GM12878 (cell line): ENCODE measurements around the gene RACGAP1. TPM values are rescaled to one million over a fixed set of nuclear protein-coding genes. Genes with fewer than 3 reads are reported as not detected.

Source experiments
- ATAC-seq: fragments of 200-7000 bp; cut with Tn5 transposase; 3 replicates; pipeline ENCODE4 v1.9.1; 2020; ENCODE audit warnings: mild to moderate bottlenecking, moderate library complexity
- BruUV-seq: library from RNA; stranded (reverse); fragments of 400-500 nt; replicated peaks from 2 replicates; lab custom pipeline; 2021; lab: Mats Ljungman, UMichigan
- CTCF ChIA-PET: fragments of 300-600 bp; sonication (Branson Sonifier 250); formaldehyde crosslinking; extraction: SDS; loops from one replicate; lab custom pipeline; 2021; ENCODE audit warnings: inconsistent platforms; lab: Yijun Ruan, JAX
- POLR2A ChIA-PET: fragments of 350-600 bp; formaldehyde crosslinking; extraction: SDS; loops from one replicate; lab custom pipeline; 2021; ENCODE audit warnings: inconsistent platforms; lab: Charles Lee
- RAD21 ChIA-PET: fragments of 300-600 bp; sonication (Branson Sonifier 250); formaldehyde crosslinking; loops from one replicate; lab custom pipeline; 2023; ENCODE audit warnings: antibody characterized with exemption; ENCODE audit not compliant: unreplicated experiment; lab: Charles Lee
- SMC1A ChIA-PET: fragments of 300-600 bp; sonication (Branson Sonifier 250); formaldehyde crosslinking; loops from one replicate; lab custom pipeline; 2023; ENCODE audit not compliant: unreplicated experiment, uncharacterized antibody; lab: Charles Lee
- DNase-seq: peaks from one replicate; pipeline ENCODE4 v3.0.0-alpha.2; 2011; ENCODE audit warnings: low read depth, low spot score
- FAIRE-seq: peaks from 3 replicates; lab custom pipeline; 2011; peaks lifted over from hg19 to GRCh38; lab: Jason Lieb, UNC
- H2AFZ ChIP-seq: 2 replicates; pipeline ENCODE4 v1.6.0; 2011; ENCODE audit warnings: low read depth, low read length, control low read depth; ENCODE audit not compliant: control insufficient read depth
- H3K27ac ChIP-seq: 2 replicates; pipeline ENCODE4 v1.5.1; 2011; ENCODE audit warnings: control low read depth; ENCODE audit not compliant: control insufficient read depth, insufficient read depth
- H3K27me3 ChIP-seq, 2 experiments: replicated peaks in 1 of 2; 2 replicates each; pipeline versions ENCODE4 v1.6.0 to v1.6.1; 2011; ENCODE audit warnings: low read length in 1 of 2; ENCODE audit not compliant: control insufficient read depth in 2 of 2, insufficient read depth in 2 of 2
- H3K36me3 ChIP-seq, 2 experiments: 2 replicates each; pipeline ENCODE4 v1.5.1; 2011; ENCODE audit warnings: low read length in 1 of 2; ENCODE audit not compliant: control insufficient read depth in 2 of 2, insufficient read depth in 2 of 2
- H3K4me1 ChIP-seq: 2 replicates; pipeline ENCODE4 v1.6.1; 2011; ENCODE audit warnings: mild to moderate bottlenecking, low read length, moderate library complexity, mixed read lengths; ENCODE audit not compliant: control insufficient read depth, insufficient read depth
- H3K4me2 ChIP-seq: 2 replicates; pipeline ENCODE4 v1.6.0; 2011; ENCODE audit warnings: control low read depth; ENCODE audit not compliant: control insufficient read depth, insufficient read depth
- H3K4me3 ChIP-seq: fragments of 200-600 bp; sonication (generic); 2 replicates; pipeline ENCODE4 v1.5.1; 2016
- H3K79me2 ChIP-seq: 2 replicates; pipeline ENCODE4 v1.6.0; 2011; ENCODE audit warnings: low read length; ENCODE audit not compliant: control insufficient read depth, insufficient read depth
- H3K9ac ChIP-seq: 2 replicates; pipeline ENCODE4 v1.8.0; 2011; ENCODE audit warnings: low read length, control low read depth, mixed read lengths; ENCODE audit not compliant: control insufficient read depth, insufficient read depth
- H3K9me3 ChIP-seq: replicated peaks from 3 replicates; pipeline ENCODE4 v1.5.1; 2011; ENCODE audit warnings: mild to moderate bottlenecking, low read length; ENCODE audit not compliant: control insufficient read depth, insufficient read depth
- H4K20me1 ChIP-seq: 2 replicates; pipeline ENCODE4 v1.6.0; 2011; ENCODE audit not compliant: control insufficient read depth, insufficient read depth
- BMI1 ChIP-seq: fragments of 450-650 bp; IDR thresholded peaks from 2 replicates; pipeline ENCODE4 v1.6.1; 2016; ENCODE audit warnings: mild to moderate bottlenecking, moderate library complexity, borderline replicate concordance
- DPF2 ChIP-seq: fragments of 450-650 bp; IDR thresholded peaks from 2 replicates; pipeline ENCODE4 v1.6.1; 2017; ENCODE audit warnings: mild to moderate bottlenecking
- ESRRA ChIP-seq: IDR thresholded peaks from 2 replicates; pipeline ENCODE4 v1.6.1; 2012; ENCODE audit warnings: mild to moderate bottlenecking, low read length, improper control_type of control experiment
- FOS ChIP-seq: IDR thresholded peaks from 3 replicates; pipeline ENCODE4 v1.6.1; 2011; ENCODE audit warnings: borderline replicate concordance; ENCODE audit not compliant: insufficient read length; ENCODE audit errors: extremely low read depth
- GATAD2B ChIP-seq: fragments of 450-650 bp; conservative IDR thresholded peaks from 2 replicates; pipeline ENCODE4 v1.6.1; 2017; ENCODE audit warnings: low read depth, mild to moderate bottlenecking, moderate library complexity
- HDAC6 ChIP-seq: fragments of 200-600 bp; sonication (generic); IDR thresholded peaks from one replicate; pipeline ENCODE4 v1.8.0; 2017; ENCODE audit warnings: antibody characterized with exemption; ENCODE audit not compliant: unreplicated experiment
- KLF5 ChIP-seq: fragments of 450-650 bp; IDR thresholded peaks from 2 replicates; pipeline ENCODE4 v1.6.1; 2014; ENCODE audit warnings: mild to moderate bottlenecking; ENCODE audit not compliant: partially characterized antibody
- NFIC ChIP-seq: IDR thresholded peaks from 2 replicates; pipeline ENCODE4 v1.6.1; 2012; ENCODE audit warnings: low read depth, mild to moderate bottlenecking, inconsistent platforms, low read length, moderate library complexity
- NR2C2 ChIP-seq: IDR thresholded peaks from 2 replicates; pipeline ENCODE4 v1.6.1; 2011; ENCODE audit warnings: borderline replicate concordance, low read depth; ENCODE audit not compliant: control insufficient read depth, insufficient read length
- POLR2A ChIP-seq: IDR thresholded peaks from 2 replicates; pipeline ENCODE4 v1.6.1; 2011; ENCODE audit warnings: low read depth, mild to moderate bottlenecking, low read length
- SIN3A ChIP-seq: IDR thresholded peaks from 2 replicates; pipeline ENCODE4 v1.6.1; 2012; ENCODE audit warnings: low read depth, low read length, improper control_type of control experiment
- ZNF384 ChIP-seq: IDR thresholded peaks from 2 replicates; pipeline ENCODE4 v1.6.1; 2012; ENCODE audit warnings: low read depth, mild to moderate bottlenecking, low read length, improper control_type of control experiment, borderline replicate concordance
- WGBS: methylation state at CpG from one replicate; pipeline ENCODE4 v1.1.6; 2016; ENCODE audit warnings: low lambda C conversion rate; ENCODE audit not compliant: insufficient replicate concordance, insufficient coverage; ENCODE audit errors: missing lambda C conversion rate; 5-methylcytosine and 5-hydroxymethylcytosine counted together
- in situ Hi-C: fragments of 300-500 bp; cut with MboI; formaldehyde crosslinking; loops from 9 replicates; pipeline ENCODE4 v1.14.3; 2018; ENCODE audit warnings: mixed read lengths
- intact Hi-C: fragments of 100-400 bp; cut with micrococcal nuclease; formaldehyde crosslinking; loops from one replicate; pipeline ENCODE4 v1.14.2; 2022; ENCODE audit not compliant: unreplicated experiment
- polyA plus RNA-seq, 11 experiments: library from polyadenylated mRNA; depleted of rRNA in 4 of 11; unstranded in 6 of 11; stranded (reverse) in 5 of 11; fragments of >200 nt; fragmentation: Nextera tagmentation in 4 of 11; fragmentation: Illumina TruSeq in 1 of 11; extraction: Ambion mirVana in 4 of 11; extraction: Trizol in 1 of 11; gene quantifications; 1 replicate in 1 of 11; 2 replicates in 10 of 11; pipeline versions ENCODE4 v1.2.1 to v1.2.3, GENCODE V29; 2011 to 2016; ENCODE audit warnings: inconsistent platforms in 2 of 11, missing spikeins in 2 of 11, low read depth in 1 of 11
- total RNA-seq, 4 experiments: library from RNA; depleted of rRNA in 3 of 4; stranded (reverse); fragments of >200 nt in 3 of 4; fragmentation: Illumina TruSeq in 1 of 4; extraction: Trizol in 1 of 4; gene quantifications; 2 replicates each; pipeline versions ENCODE4 v1.2.1 to v1.2.3, GENCODE V29; 2013 to 2021
- TF ChIP-seq, protein P1 (sequence below): fragments of 450-650 bp; formaldehyde crosslinking; IDR thresholded peaks from 2 replicates; pipeline ENCODE4 v1.4.0; 2020; ENCODE audit warnings: mild to moderate bottlenecking, moderate library complexity
- TF ChIP-seq, protein P2 (sequence below): IDR thresholded peaks from 2 replicates; pipeline ENCODE4 v1.6.1; 2012; ENCODE audit warnings: low read depth, low read length, improper control_type of control experiment

The RACGAP1 gene
- total and polyA plus RNA-seq, 10 of the 15 experiments (the other 5 are each of a cell fraction or from before 2014, with no cell fraction given): 32.4 to 87.9 (median 76.2) TPM

DNA sequence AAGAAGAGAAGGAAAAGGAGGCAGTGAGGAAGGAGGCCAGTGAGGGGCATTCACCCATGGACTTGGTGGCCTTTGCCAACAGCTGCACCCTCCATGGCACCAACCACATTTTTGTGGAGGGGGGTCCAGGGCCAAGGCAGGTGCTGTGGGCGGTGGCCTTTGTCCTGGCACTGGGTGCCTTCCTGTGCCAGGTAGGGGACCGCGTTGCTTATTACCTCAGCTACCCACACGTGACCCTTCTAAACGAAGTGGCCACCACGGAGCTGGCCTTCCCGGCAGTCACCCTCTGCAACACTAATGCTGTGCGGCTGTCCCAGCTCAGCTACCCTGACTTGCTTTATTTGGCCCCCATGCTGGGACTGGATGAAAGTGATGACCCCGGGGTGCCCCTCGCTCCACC lies 48.4 kb upstream of the RACGAP1 start:
- POLR2A ChIA-PET: interaction anchor here (0.5 kb wide), 1 partner anchor 459 kb away, joined by 3 read pairs; no protein-coding TSS in a partner anchor
- H3K79me2 ChIP-seq: no peaks in the 10 kb centered on the region
- SMC1A ChIA-PET: interaction anchor here (1.1 to 2.1 kb wide), 2 partner anchors 38 to 102 kb away, joined by 3 to 8 read pairs; partner anchors contain the start of gene COX14
- H3K4me2 ChIP-seq: no peak overlapping the region
- no peaks in the 10 kb centered on the region for H3K36me3 ChIP-seq
- no peak for DNase-seq
- TF ChIP-seq SIN3A: no peak
- TF ChIP-seq, protein P1, sequence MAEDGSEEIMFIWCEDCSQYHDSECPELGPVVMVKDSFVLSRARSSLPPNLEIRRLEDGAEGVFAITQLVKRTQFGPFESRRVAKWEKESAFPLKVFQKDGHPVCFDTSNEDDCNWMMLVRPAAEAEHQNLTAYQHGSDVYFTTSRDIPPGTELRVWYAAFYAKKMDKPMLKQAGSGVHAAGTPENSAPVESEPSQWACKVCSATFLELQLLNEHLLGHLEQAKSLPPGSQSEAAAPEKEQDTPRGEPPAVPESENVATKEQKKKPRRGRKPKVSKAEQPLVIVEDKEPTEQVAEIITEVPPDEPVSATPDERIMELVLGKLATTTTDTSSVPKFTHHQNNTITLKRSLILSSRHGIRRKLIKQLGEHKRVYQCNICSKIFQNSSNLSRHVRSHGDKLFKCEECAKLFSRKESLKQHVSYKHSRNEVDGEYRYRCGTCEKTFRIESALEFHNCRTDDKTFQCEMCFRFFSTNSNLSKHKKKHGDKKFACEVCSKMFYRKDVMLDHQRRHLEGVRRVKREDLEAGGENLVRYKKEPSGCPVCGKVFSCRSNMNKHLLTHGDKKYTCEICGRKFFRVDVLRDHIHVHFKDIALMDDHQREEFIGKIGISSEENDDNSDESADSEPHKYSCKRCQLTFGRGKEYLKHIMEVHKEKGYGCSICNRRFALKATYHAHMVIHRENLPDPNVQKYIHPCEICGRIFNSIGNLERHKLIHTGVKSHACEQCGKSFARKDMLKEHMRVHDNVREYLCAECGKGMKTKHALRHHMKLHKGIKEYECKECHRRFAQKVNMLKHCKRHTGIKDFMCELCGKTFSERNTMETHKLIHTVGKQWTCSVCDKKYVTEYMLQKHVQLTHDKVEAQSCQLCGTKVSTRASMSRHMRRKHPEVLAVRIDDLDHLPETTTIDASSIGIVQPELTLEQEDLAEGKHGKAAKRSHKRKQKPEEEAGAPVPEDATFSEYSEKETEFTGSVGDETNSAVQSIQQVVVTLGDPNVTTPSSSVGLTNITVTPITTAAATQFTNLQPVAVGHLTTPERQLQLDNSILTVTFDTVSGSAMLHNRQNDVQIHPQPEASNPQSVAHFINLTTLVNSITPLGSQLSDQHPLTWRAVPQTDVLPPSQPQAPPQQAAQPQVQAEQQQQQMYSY (CRISPR knock-in tag): no peak
- no peak for TF ChIP-seq ESRRA
- no peak for TF ChIP-seq ZNF384
- TF ChIP-seq POLR2A: no peak
- TF ChIP-seq BMI1: no peak
- no peak for TF ChIP-seq KLF5
- no peak for TF ChIP-seq FOS
- TF ChIP-seq, protein P2, sequence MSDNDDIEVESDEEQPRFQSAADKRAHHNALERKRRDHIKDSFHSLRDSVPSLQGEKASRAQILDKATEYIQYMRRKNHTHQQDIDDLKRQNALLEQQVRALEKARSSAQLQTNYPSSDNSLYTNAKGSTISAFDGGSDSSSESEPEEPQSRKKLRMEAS: no peak
- no peak for TF ChIP-seq GATAD2B
- no peak for TF ChIP-seq HDAC6
- no peak for TF ChIP-seq NFIC
- TF ChIP-seq NR2C2: no peak
- TF ChIP-seq DPF2: no peak
- intact Hi-C loops (loop anchor here (5.0 to 10.0 kb wide), 2 partner anchors 206 to 331 kb away; partner anchors contain the start of gene LARP4), in situ Hi-C loops (no loop called here)
- H3K4me3 ChIP-seq: no peak overlapping the region
- CTCF ChIA-PET: interaction anchor here (1.1 to 5.3 kb wide), 9 partner anchors 11 to 240 kb away, joined by 3 to 50 read pairs (median 9); partner anchors contain the start of gene SMARCD1
- no peaks in the 10 kb centered on the region for H3K27me3 ChIP-seq
- H3K9ac ChIP-seq: no peak overlapping the region
- RAD21 ChIA-PET: interaction anchor here (1.2 to 2.9 kb wide), 7 partner anchors 11 to 113 kb away, joined by 3 to 10 read pairs (median 4); partner anchors contain the start of gene SMARCD1
- no peaks in the 10 kb centered on the region for H4K20me1 ChIP-seq
- no peak overlapping the region for H3K27ac ChIP-seq
- WGBS: 43% methylated on average over 10 of the region's 10 CpGs
- no peaks in the 10 kb centered on the region for H3K9me3 ChIP-seq
- H3K4me1 ChIP-seq: no peaks in the 10 kb centered on the region; the same call in 1 of the 2 replicates
- no peak overlapping the region for H2AFZ ChIP-seq
- ATAC-seq: no peak
- no peak for FAIRE-seq
- BruUV-seq: no TSS peak
